Right lobe of liver (tissue), 4 donors: ENCODE data around the gene MTMR12.

ENCODE experiments used
- CTCF ChIP-seq, 4 donors: fragments of 200-600 bp in 3 of 4; fragments of 450-650 bp in 1 of 4; IDR thresholded peaks; one replicate each; pipeline versions ENCODE4 v1.5.1 to v1.8.0; 2016 to 2022; ENCODE audit warnings: antibody characterized with exemption in 4 of 4, mild to moderate bottlenecking in 2 of 4
- POLR2A ChIP-seq: fragments of 450-650 bp; IDR thresholded peaks from one replicate; pipeline ENCODE4 v1.6.1; 2017; ENCODE audit warnings: antibody characterized with exemption, mild to moderate bottlenecking
- donor health status: DM: no; HTN: no; CAD: no.
- donor health status: DM: no; HTN: no; CAD: no.
- donor health status: DM: no; HTN: yes; CAD: no.

- no peak for TF ChIP-seq POLR2A
- no peak for TF ChIP-seq CTCF (IDR thresholded peaks at IDR 0.05)
These were observed 26.5 kb upstream of the MTMR12 start for GRCh38 chr5:32339198-32339597.
